ENCODE measurements around the gene RSPH10B2.

DNA sequence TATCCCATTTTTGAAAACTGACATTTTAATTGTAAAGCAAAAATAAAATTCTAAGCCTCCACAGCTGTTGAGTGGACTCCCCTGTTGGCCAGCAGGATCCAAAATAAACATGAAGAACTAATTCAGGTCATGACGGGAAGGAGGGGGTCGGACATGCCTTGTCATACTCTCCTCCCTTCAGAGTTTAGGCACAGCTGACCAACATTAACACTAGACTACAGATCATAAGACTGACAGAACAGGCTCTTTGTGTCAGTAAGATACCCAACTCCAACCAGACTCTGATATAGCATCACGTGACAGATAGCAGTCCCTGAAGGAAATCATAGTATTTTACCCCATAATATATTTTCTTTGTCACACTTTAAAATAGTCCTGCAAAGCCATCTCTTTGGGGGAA lies 26.2 kb upstream of the RSPH10B2 start:
- TF ChIP-seq, protein P1, sequence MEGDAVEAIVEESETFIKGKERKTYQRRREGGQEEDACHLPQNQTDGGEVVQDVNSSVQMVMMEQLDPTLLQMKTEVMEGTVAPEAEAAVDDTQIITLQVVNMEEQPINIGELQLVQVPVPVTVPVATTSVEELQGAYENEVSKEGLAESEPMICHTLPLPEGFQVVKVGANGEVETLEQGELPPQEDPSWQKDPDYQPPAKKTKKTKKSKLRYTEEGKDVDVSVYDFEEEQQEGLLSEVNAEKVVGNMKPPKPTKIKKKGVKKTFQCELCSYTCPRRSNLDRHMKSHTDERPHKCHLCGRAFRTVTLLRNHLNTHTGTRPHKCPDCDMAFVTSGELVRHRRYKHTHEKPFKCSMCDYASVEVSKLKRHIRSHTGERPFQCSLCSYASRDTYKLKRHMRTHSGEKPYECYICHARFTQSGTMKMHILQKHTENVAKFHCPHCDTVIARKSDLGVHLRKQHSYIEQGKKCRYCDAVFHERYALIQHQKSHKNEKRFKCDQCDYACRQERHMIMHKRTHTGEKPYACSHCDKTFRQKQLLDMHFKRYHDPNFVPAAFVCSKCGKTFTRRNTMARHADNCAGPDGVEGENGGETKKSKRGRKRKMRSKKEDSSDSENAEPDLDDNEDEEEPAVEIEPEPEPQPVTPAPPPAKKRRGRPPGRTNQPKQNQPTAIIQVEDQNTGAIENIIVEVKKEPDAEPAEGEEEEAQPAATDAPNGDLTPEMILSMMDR (conservative IDR thresholded peaks at IDR 0.05 in 1 of 2, IDR thresholded peaks at IDR 0.05 in 1 of 2; ENCODE audit: low read depth in 1 of 2, low read length in 2 of 2), result no peak
- no peak for TF ChIP-seq EZH2 (IDR thresholded peaks at IDR 0.05; ENCODE audit: low read length, missing control alignments)

All from fibroblast of lung (primary cell).